Measurements from ENCODE around the gene FGFR3.

GRCh38 chr4:1851160-1851559 lies 58.1 kb downstream of the FGFR3 start:
- TF ChIP-seq POLR2A (IDR thresholded peaks at IDR 0.05), result no peak
- TF ChIP-seq, protein P1, sequence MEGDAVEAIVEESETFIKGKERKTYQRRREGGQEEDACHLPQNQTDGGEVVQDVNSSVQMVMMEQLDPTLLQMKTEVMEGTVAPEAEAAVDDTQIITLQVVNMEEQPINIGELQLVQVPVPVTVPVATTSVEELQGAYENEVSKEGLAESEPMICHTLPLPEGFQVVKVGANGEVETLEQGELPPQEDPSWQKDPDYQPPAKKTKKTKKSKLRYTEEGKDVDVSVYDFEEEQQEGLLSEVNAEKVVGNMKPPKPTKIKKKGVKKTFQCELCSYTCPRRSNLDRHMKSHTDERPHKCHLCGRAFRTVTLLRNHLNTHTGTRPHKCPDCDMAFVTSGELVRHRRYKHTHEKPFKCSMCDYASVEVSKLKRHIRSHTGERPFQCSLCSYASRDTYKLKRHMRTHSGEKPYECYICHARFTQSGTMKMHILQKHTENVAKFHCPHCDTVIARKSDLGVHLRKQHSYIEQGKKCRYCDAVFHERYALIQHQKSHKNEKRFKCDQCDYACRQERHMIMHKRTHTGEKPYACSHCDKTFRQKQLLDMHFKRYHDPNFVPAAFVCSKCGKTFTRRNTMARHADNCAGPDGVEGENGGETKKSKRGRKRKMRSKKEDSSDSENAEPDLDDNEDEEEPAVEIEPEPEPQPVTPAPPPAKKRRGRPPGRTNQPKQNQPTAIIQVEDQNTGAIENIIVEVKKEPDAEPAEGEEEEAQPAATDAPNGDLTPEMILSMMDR (IDR thresholded peaks at IDR 0.05), result no peak
